IMR-90 (cell line): ENCODE measurements around the gene PRR4. TPM values are rescaled to one million over a fixed set of nuclear protein-coding genes. Genes with fewer than 3 reads are reported as not detected.

ENCODE experiments used
- ATAC-seq: fragments of 200-7000 bp; cut with Tn5 transposase; 2 replicates; pipeline ENCODE4 v1.9.1; 2020; ENCODE audit warnings: low read depth, mild to moderate bottlenecking, moderate library complexity
- BruUV-seq: library from RNA; stranded (reverse); fragments of 400-500 nt; replicated peaks from 2 replicates; lab custom pipeline; 2021; lab: Mats Ljungman, UMichigan
- CTCF ChIA-PET: fragments of 300-600 bp; formaldehyde crosslinking; extraction: SDS; loops from one replicate; lab custom pipeline; 2021; ENCODE audit warnings: antibody characterized with exemption; lab: Yijun Ruan, JAX
- POLR2A ChIA-PET: fragments of 300-600 bp; sonication (Branson Sonifier 250); formaldehyde crosslinking; loops from one replicate; lab custom pipeline; 2022; ENCODE audit warnings: antibody characterized with exemption; ENCODE audit not compliant: unreplicated experiment; lab: Charles Lee
- DNase-seq: peaks from one replicate; pipeline ENCODE4 v3.0.0; 2013
- H2AFZ ChIP-seq: replicated peaks from 2 replicates; pipeline ENCODE3; 2013; ENCODE audit warnings: low read length, mild to moderate bottlenecking; ENCODE audit not compliant: poor library complexity
- H2AK5ac ChIP-seq: 2 replicates; pipeline ENCODE4 v1.6.1; 2013; ENCODE audit warnings: low read depth, low read length, inconsistent platforms
- H2AK9ac ChIP-seq: replicated peaks from 2 replicates; pipeline ENCODE3; 2013; ENCODE audit warnings: mild to moderate bottlenecking, low read depth, low read length, moderate library complexity; ENCODE audit not compliant: poor library complexity
- H2BK120ac ChIP-seq: 2 replicates; pipeline ENCODE4 v1.6.1; 2013; ENCODE audit warnings: low read depth, low read length, inconsistent platforms
- H2BK15ac ChIP-seq: 3 replicates; pipeline ENCODE4 v1.6.1; 2013; ENCODE audit warnings: low read depth, low read length, inconsistent platforms
- H2BK20ac ChIP-seq: 2 replicates; pipeline ENCODE4 v1.6.1; 2013; ENCODE audit warnings: low read depth, mild to moderate bottlenecking, inconsistent platforms, low read length, moderate library complexity
- H2BK5ac ChIP-seq: 2 replicates; pipeline ENCODE4 v1.6.1; 2013; ENCODE audit warnings: mild to moderate bottlenecking, low read depth, low read length, inconsistent platforms; ENCODE audit not compliant: poor library complexity, severe bottlenecking
- H3K14ac ChIP-seq: replicated peaks from 2 replicates; pipeline ENCODE4 v1.6.1; 2013; ENCODE audit warnings: low read depth, low read length, inconsistent platforms
- H3K18ac ChIP-seq: 2 replicates; pipeline ENCODE4 v1.6.1; 2013; ENCODE audit warnings: low read depth, low read length, control low read depth
- H3K23ac ChIP-seq: 2 replicates; pipeline ENCODE4 v1.6.1; 2013; ENCODE audit warnings: low read depth, low read length, inconsistent platforms
- H3K27ac ChIP-seq: 2 replicates; pipeline ENCODE4 v1.5.1; 2013; ENCODE audit warnings: mild to moderate bottlenecking, control low read depth, low read length; ENCODE audit not compliant: insufficient read depth
- H3K27me3 ChIP-seq: 2 replicates; pipeline ENCODE4 v1.6.1; 2013; ENCODE audit warnings: low read length; ENCODE audit not compliant: control insufficient read depth, insufficient read depth
- H3K36me3 ChIP-seq: 2 replicates; pipeline ENCODE4 v1.6.1; 2013; ENCODE audit warnings: low read length, mixed read lengths; ENCODE audit not compliant: control insufficient read depth, insufficient read depth
- H3K4ac ChIP-seq: 2 replicates; pipeline ENCODE4 v1.6.1; 2013; ENCODE audit warnings: low read depth, low read length, inconsistent platforms
- H3K4me1 ChIP-seq: 2 replicates; pipeline ENCODE4 v1.6.1; 2013; ENCODE audit warnings: low read length, mixed read lengths; ENCODE audit not compliant: control insufficient read depth, insufficient read depth
- H3K4me2 ChIP-seq: 2 replicates; pipeline ENCODE4 v1.6.1; 2013; ENCODE audit warnings: low read depth, mild to moderate bottlenecking, control low read depth, low read length, moderate library complexity
- H3K4me3 ChIP-seq: 2 replicates; pipeline ENCODE4 v1.5.1; 2013; ENCODE audit warnings: low read depth, mild to moderate bottlenecking, control low read depth, low read length, moderate library complexity; ENCODE audit not compliant: insufficient read depth
- H3K56ac ChIP-seq: 2 replicates; pipeline ENCODE4 v1.6.1; 2013; ENCODE audit warnings: low read length, inconsistent platforms; ENCODE audit not compliant: insufficient read depth; ENCODE audit errors: extremely low read depth
- H3K79me1 ChIP-seq, 2 experiments: 2 replicates each; pipeline ENCODE4 v1.6.1; 2013; ENCODE audit warnings: low read length in 2 of 2, inconsistent platforms in 1 of 2, low read depth in 1 of 2
- H3K9ac ChIP-seq: 2 replicates; pipeline ENCODE4 v1.6.1; 2013; ENCODE audit warnings: low read depth, low read length, control low read depth
- H3K9me1 ChIP-seq: 2 replicates; pipeline ENCODE4 v1.6.1; 2013; ENCODE audit warnings: low read length, inconsistent platforms; ENCODE audit not compliant: insufficient read depth
- H3K9me3 ChIP-seq: 2 replicates; pipeline ENCODE4 v1.6.1; 2013; ENCODE audit warnings: low read length; ENCODE audit not compliant: control insufficient read depth, insufficient read depth
- H4K20me1 ChIP-seq: 2 replicates; pipeline ENCODE4 v1.6.1; 2013; ENCODE audit warnings: low read length, inconsistent platforms; ENCODE audit not compliant: insufficient read depth
- H4K5ac ChIP-seq: 2 replicates; pipeline ENCODE4 v1.6.1; 2013; ENCODE audit warnings: mild to moderate bottlenecking, low read depth, low read length, control low read depth
- H4K8ac ChIP-seq, 2 experiments: 2 replicates each; pipeline ENCODE4 v1.6.1; 2013; ENCODE audit warnings: low read depth in 2 of 2, low read length in 2 of 2, control low read depth in 1 of 2, inconsistent platforms in 1 of 2
- H4K91ac ChIP-seq: 2 replicates; pipeline ENCODE4 v1.6.1; 2013; ENCODE audit warnings: low read depth, low read length, inconsistent platforms; ENCODE audit not compliant: insufficient read depth
- BHLHE40 ChIP-seq: fragments of 150-350 bp; IDR thresholded peaks from 2 replicates; pipeline ENCODE4 v1.6.1; 2016; ENCODE audit warnings: mild to moderate bottlenecking, low read depth, low read length
- CEBPB ChIP-seq: IDR thresholded peaks from 2 replicates; pipeline ENCODE4 v1.6.1; 2012; ENCODE audit warnings: low read depth, low read length, improper control_type of control experiment
- CTCF ChIP-seq: conservative IDR thresholded peaks from 2 replicates; pipeline ENCODE4 v1.5.1; 2012; ENCODE audit warnings: mild to moderate bottlenecking, low read depth, low read length, improper control_type of control experiment
- ELK1 ChIP-seq: fragments of 150-350 bp; IDR thresholded peaks from 2 replicates; pipeline ENCODE4 v1.6.1; 2016; ENCODE audit warnings: low read depth, mild to moderate bottlenecking, low read length, moderate library complexity, borderline replicate concordance
- FOS ChIP-seq: fragments of 150-350 bp; IDR thresholded peaks from 2 replicates; pipeline ENCODE4 v1.6.1; 2016; ENCODE audit warnings: low read depth, low read length
- MAFK ChIP-seq: IDR thresholded peaks from 2 replicates; pipeline ENCODE4 v1.6.1; 2012; ENCODE audit warnings: low read depth, low read length, improper control_type of control experiment
- MAZ ChIP-seq: IDR thresholded peaks from 2 replicates; pipeline ENCODE4 v1.6.1; 2012; ENCODE audit warnings: low read depth, mild to moderate bottlenecking, low read length, improper control_type of control experiment, moderate library complexity, borderline replicate concordance
- NFE2L2 ChIP-seq: fragments of 150-350 bp; IDR thresholded peaks from 2 replicates; pipeline ENCODE4 v1.6.1; 2016; ENCODE audit warnings: low read depth, mild to moderate bottlenecking, low read length
- POLR2A ChIP-seq: IDR thresholded peaks from 2 replicates; pipeline ENCODE4 v1.6.1; 2012; ENCODE audit warnings: mild to moderate bottlenecking, low read depth, low read length
- RAD21 ChIP-seq: IDR thresholded peaks from 2 replicates; pipeline ENCODE4 v1.6.1; 2012; ENCODE audit warnings: low read length, improper control_type of control experiment
- RFX5 ChIP-seq: IDR thresholded peaks from 2 replicates; pipeline ENCODE4 v1.8.0; 2012; ENCODE audit warnings: low read depth, mild to moderate bottlenecking, low read length, moderate library complexity
- SMC3 ChIP-seq: fragments of 150-350 bp; IDR thresholded peaks from 2 replicates; pipeline ENCODE4 v1.6.1; 2016; ENCODE audit warnings: low read depth, mild to moderate bottlenecking, antibody characterized with exemption, low read length, moderate library complexity
- WGBS, 2 experiments: methylation state at CpG; one replicate each; pipeline versions ENCODE4 v1.1.5 to v1.1.7; 2013; ENCODE audit warnings: missing lambda C conversion rate in 2 of 2; ENCODE audit not compliant: insufficient read length in 1 of 2; ENCODE audit errors: extremely low coverage in 2 of 2; 5-methylcytosine and 5-hydroxymethylcytosine counted together
- dilution Hi-C: fragments of 300-500 bp; cut with HindIII; formaldehyde crosslinking; loops from one replicate; pipeline ENCODE4 v1.14.3; 2018; ENCODE audit warnings: low sequenced_read_pairs; ENCODE audit not compliant: unreplicated experiment
- in situ Hi-C: fragments of 300-500 bp; cut with MboI; formaldehyde crosslinking; loops from 3 replicates; pipeline ENCODE4 v1.14.3; 2019; ENCODE audit warnings: low sequenced_read_pairs, inconsistent platforms, mixed read lengths
- intact Hi-C: fragments of 100-400 bp; cut with micrococcal nuclease; formaldehyde crosslinking; loops from 2 replicates; pipeline ENCODE4 v1.10.0; 2022
- polyA plus RNA-seq, 3 experiments: library from polyadenylated mRNA; depleted of rRNA; stranded (reverse); fragments of >200 nt; gene quantifications; 2 replicates each; pipeline ENCODE4 v1.2.3, GENCODE V29; 2012; ENCODE audit warnings: low replicate concordance in 1 of 3
- total RNA-seq: library from RNA; depleted of rRNA; stranded (reverse); fragments of >200 nt; gene quantifications from 2 replicates; pipeline ENCODE4 v1.2.3, GENCODE V29; 2012
- TF ChIP-seq, protein P1 (sequence below): fragments of 150-350 bp; IDR thresholded peaks from 2 replicates; pipeline ENCODE4 v1.6.1; 2017; ENCODE audit warnings: mild to moderate bottlenecking, antibody characterized with exemption, low read length, low read depth

Gene PRR4
- total and polyA plus RNA-seq, 2 of the 4 experiments (the other 2 are of a cell fraction) = 0.72 to 1.9 TPM

DNA sequence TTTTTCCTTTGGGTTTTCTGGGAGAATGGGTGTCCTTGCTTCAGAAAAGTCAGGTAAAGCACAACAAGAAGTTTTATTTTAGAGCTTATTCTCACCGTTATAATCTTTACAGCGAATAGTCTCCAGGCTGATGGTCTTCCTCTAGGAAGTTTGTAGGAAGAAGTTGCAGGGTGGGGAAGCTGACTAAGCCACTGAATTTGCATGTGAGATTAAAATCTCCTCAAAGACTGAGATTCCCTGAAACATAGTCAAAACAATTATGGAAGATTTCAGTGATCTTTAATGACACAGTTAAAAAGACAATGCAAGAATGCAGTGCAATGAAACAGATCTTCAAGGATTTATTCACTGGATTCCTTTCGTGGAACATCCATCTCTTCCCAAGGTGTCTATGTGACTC is 24.3 kb downstream of the PRR4 start:
- Histone ChIP-seq H2BK20ac (no peak overlapping the region), H4K8ac (no peak overlapping the region), H3K18ac (no peak overlapping the region), H3K4me3 (no peak overlapping the region), H2BK15ac (no peak overlapping the region), H3K9me1 (no peaks in the 10 kb centered on the region), H3K27me3 (no peaks in the 10 kb centered on the region), H3K23ac (no peak overlapping the region), H2BK120ac (no peak overlapping the region), H3K9ac (no peak overlapping the region), H3K79me1 (no peaks in the 10 kb centered on the region), H4K20me1 (no peaks in the 10 kb centered on the region), H3K36me3 (no peaks in the 10 kb centered on the region), H3K4me2 (no peak overlapping the region), H2AK9ac (no peak overlapping the region), H3K14ac (no peak overlapping the region), H2BK5ac (no peak overlapping the region), H2AK5ac (no peak overlapping the region), H4K91ac (no peak overlapping the region), H3K4ac (no peak overlapping the region), H3K9me3 (no peaks in the 10 kb centered on the region), H2AFZ (no peak overlapping the region), H3K27ac (no peak overlapping the region), H4K5ac (no peak overlapping the region), H3K56ac (no peak overlapping the region), H3K4me1 (no peaks in the 10 kb centered on the region)
- ATAC-seq (no peak), DNase-seq (no peak)
- POLR2A ChIA-PET = no interaction called here
- intact Hi-C loops (no loop called here), dilution Hi-C loops (no loop called here), in situ Hi-C loops (no loop called here)
- TF ChIP-seq SMC3 (no peak), POLR2A (no peak), CTCF (no peak), BHLHE40 (no peak), FOS (no peak), MAFK (no peak), CEBPB (no peak), NFE2L2 (no peak), RFX5 (no peak), MAZ (no peak), ELK1 (no peak), RAD21 (no peak)
- TF ChIP-seq, protein P1, sequence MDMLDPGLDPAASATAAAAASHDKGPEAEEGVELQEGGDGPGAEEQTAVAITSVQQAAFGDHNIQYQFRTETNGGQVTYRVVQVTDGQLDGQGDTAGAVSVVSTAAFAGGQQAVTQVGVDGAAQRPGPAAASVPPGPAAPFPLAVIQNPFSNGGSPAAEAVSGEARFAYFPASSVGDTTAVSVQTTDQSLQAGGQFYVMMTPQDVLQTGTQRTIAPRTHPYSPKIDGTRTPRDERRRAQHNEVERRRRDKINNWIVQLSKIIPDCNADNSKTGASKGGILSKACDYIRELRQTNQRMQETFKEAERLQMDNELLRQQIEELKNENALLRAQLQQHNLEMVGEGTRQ = no peak
- BruUV-seq = no TSS peak
- CTCF ChIA-PET = no interaction called here
- no CpG with 5 or more reads among the region's 3 CpGs for WGBS, 2 experiments
